ENCODE measurements around the gene ZNF705A. TPM values are rescaled to one million over a fixed set of nuclear protein-coding genes. Genes with fewer than 3 reads are reported as not detected.
"Not testable (repeated sequence)": the region's sequence is repeated elsewhere in the genome, so short reads cannot be mapped to it uniquely, and the experiment has no call there.

The ZNF705A gene
- polyA plus RNA-seq, 3 donors = not detected

DNA sequence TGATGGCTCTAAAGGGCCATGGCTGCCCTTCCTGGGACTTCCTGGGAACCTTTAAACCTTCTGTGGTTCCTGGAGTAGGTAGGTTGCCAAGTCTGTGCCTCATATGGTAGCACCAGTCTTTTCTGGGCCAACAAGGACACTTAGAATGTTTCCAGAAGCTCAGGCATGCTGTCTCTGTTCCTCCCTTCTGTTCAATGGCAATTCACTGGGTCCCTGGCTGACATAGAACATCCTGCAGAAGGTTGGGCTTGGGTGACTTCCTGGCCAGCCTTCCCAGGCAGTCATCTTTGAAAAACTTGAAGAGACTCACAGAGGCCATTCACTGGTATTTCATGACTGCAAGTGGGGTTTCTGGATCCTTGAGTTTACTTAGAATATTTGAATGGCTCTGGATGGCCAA is 24.5 kb downstream of the ZNF705A start:
- H3K27ac ChIP-seq (ENCODE audit: low read depth, low read length) = not testable (repeated sequence)

DNA sequence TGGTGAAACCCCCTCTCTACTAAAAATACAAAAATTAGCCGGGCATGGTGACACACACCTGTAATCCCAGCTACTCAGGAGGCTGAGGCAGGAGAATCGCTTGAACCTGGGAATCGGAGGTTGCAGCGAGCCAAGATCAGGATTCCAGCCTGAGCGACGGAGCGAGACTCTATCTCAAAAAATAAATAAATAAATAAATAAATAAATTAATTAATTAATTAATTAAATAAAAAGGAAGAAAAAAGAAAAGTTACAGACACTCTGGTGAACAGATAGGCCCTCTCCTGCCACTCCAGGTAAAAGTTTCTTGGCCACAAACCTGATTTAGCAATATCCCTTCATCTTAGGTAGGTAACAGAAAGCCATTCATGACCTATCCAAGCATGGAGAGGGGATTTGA is 26.1 kb downstream of the ZNF705A start:
- 97 to 99% (median 99%) methylated on average over 7 of the region's 7 CpGs for WGBS, 3 donors
- not testable (repeated sequence) for H3K27ac ChIP-seq (ENCODE audit: low read depth, low read length)

DNA sequence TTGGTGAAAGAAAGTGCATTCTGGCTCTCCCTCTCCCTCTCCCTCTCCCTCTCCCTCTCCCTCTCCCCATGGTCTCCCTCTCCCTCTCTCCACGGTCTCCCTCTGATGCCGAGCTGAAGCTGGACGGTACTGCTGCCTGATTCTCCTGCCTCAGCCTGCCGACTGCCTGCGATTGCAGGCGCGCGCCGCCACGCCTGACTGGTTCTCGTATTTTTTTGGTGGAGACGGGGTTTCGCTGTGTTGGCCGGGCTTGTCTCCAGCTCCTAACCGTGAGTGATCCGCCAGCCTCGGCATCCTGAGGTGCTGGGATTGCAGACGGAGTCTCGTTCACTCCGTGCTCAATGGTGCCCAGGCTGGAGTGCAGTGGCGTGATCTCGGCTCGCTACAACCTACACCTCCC is 26.5 kb downstream of the ZNF705A start:
- not testable (repeated sequence) for H3K27ac ChIP-seq (ENCODE audit: low read depth, low read length)
- WGBS, 3 donors = 97 to 99% (median 97%) methylated on average over 16 to 22 of the region's 23 CpGs

DNA sequence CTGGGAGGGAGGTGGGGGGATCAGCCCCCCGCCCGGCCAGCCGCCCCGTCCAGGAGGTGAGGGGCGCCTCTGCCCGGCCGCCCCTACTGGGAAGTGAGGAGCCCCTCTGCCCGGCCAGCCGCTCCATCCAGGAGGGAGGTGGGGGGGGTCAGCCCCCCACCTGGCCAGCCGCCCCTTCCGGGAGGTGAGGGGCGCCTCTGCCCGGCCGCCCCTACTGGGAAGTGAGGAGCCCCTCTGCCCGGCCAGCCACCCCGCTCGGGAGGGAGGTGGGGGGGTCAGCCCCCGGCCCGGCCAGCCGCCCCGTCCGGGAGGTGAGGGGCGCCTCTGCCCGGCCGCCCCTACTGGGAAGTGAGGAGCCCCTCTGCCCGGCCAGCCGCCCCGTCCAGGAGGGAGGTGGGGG is 27.4 kb downstream of the ZNF705A start:
- 95 to 99% methylated on average over 13 to 18 of the region's 28 CpGs; no CpG with 5 or more reads in 1 of the 3 donors for WGBS, 3 donors
- H3K27ac ChIP-seq (ENCODE audit: low read depth, low read length) = not testable (repeated sequence)

DNA sequence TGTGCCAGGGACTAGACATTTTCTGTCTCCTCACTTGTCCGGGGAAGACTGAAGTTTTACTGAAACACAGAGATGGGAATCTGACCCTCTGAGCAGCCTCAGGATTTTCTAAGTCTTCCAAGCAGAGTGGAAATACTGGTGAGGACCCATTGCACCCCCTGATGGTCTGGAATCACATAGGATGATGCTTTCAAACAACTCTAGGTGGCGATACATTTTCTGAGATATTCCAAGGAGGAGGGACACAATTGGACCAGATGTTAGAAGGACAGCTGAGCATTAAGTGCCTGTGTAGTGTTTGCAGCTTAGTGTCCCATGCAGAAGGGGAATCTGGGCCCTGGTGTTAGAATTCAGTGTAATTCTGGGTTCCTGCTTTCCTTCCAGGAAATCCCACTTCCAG is 31.3 kb downstream of the ZNF705A start:
- 67 to 88% (median 81%) methylated on average over 2 of the region's 2 CpGs for WGBS, 3 donors

DNA sequence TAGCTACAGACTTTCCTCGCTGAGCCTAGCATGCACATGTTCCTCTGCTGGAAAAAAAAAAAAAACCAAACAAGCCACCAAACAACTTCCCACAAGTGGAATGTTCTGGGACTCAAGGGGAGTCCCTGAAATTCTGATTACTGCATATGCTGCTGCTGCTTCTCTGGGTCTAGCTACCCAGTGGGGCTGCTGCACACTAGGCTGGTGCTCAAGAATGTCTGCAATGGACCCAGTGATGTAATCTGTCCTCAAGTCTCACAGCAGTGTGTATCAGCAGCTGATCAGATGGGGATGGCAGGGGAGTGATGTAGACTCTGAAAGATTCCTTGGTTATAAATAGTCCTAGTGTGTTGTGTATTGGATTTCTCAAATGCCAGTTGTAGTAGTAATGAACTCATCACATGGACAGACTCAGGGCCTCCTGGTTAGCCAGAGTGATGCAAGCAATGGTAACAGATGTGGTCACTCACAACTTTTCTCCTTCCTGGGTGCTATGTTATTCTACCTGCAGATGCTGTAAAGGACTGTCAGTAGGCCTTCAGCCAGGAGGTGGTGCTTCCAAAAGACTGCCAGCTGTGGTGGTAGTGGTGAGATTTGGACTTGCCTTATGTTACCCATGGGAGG is 41.0 kb downstream of the ZNF705A start:
- WGBS, 3 donors = 86 to 95% (median 94%) methylated on average over 1 of the region's 1 CpG
- not testable (repeated sequence) for H3K27ac ChIP-seq (ENCODE audit: low read depth, low read length)

More for the DNA sequence above, 31.3 kb downstream of the ZNF705A start:
- not testable (repeated sequence) for H3K27ac ChIP-seq (ENCODE audit: low read depth, low read length)

DNA sequence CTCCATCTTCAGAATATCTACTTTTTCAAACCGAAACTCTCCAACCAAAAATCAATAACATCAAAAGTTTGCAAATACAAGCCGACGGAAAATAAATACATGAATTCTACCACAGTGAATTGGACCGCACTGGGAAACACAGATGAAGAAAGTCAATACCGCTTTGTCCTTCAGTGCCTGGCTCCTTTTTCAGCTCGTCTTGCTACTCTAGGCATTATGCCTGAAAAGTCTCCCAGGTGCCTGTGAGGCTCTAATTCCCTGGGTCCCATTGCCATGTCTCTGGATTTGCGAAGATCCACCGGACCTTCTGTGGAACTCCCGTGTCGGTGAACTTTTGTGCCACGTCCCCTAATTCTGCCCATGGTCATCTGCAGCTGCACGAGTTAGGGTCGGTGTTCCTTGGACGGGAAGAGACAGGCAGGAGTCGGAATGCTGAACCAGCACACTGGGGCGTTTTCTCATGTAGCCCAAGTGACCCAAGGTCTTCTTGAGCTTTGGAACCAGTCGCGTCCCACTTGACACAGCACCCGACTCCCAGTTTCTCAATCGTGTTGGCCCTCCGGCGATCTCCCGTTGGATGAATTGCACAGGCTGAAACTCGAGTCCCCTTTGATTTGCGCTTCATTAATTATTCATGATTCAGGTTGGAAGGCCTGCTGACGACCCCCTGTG is 62.0 kb downstream of the ZNF705A start:
- 37 to 84% (median 82%) methylated on average over 26 of the region's 26 CpGs for WGBS, 3 donors

DNA sequence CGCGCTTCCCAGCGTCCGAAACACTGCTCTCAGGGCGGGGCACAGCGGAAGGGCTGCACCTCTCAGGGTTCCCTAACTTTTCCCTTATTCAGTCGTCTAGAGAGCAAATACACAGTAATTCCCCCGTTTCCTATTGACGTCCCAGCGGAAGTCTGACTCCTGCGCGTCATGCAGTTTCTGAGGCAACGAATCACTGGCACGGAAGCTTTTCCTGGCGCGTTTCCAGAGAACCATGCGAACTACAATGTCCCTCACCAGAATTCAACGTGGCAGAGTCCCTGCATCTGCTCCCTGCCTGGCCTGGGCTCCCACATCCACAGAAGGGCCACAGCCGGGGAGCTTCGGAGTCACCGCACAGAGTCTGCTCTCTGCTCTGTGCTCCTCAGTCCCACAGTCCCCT is 64.6 kb downstream of the ZNF705A start:
- 75 to 92% (median 81%) methylated on average over 21 of the region's 21 CpGs for WGBS, 3 donors
- H3K27ac ChIP-seq (ENCODE audit: low read depth, low read length) = not testable (repeated sequence)

More for the DNA sequence above, 62.0 kb downstream of the ZNF705A start:
- H3K27ac ChIP-seq (ENCODE audit: low read depth, low read length) = not testable (repeated sequence)

DNA sequence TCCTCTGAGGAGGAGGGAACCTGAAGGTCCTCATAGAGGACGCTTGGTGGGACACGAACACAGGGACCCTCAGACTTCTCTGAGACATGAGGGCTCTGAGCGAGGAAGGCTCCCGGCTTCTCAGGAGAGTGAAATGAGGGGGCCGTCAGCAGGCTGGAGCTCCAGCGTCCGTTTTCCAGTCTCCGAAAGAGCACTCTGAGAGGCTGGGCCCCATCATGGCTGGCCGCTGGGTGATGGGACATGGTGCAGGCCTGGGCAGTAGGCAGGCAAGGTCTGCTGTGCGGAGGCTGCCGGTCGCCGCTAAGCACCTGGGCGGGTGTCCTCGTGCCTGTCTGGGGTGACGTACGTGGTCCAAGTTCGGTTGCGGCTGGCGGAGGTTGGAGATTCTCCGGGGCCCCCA is 65.0 kb downstream of the ZNF705A start:
- not testable (repeated sequence) for H3K27ac ChIP-seq (ENCODE audit: low read depth, low read length)
- 92 to 93% (median 92%) methylated on average over 20 to 21 of the region's 21 CpGs for WGBS, 3 donors

DNA sequence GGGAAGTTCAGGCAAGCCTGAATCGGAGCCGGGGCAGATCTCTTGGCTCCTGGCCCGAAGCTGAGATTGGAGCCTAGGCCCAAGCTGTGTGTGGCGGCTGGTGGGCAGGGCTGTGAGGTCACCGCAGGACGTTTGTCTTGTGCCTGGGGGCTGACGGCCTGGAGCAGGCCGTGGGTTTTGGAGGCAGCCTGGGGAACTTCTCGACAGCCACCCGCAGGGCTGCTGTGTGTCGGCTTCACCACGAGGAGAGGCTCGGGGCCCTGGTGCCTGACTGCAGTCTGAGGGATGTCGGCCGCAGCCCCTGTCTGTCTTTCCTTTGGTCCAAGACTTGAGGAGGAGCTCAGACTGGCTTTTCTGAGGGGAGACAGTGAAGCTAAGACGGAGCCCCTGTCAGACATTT is 65.5 kb downstream of the ZNF705A start:
- 90 to 93% (median 92%) methylated on average over 16 of the region's 16 CpGs for WGBS, 3 donors
- H3K27ac ChIP-seq (ENCODE audit: low read depth, low read length) = not testable (repeated sequence)

DNA sequence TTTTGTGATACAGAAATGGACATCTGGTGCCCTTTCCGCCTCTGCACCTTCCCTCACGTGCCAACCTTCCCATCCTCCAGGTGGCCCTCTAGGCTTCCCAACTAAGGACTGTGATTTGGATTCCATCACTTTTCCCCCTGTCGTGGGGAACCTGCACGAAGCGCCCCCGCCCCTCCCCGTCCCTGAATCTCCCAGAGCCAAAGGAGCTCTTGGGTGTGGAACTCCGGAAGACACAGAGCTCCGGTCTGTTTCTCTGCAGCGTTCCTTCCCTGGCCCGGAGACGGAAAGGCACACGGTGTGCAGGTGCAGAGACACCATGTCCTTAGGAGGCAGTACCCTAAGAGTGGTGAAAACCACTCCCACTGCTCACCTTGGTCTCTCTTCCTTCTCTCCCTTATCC is 66.8 kb downstream of the ZNF705A start:
- H3K27ac ChIP-seq (ENCODE audit: low read depth, low read length) = not testable (repeated sequence)
- WGBS, 3 donors = 81 to 84% (median 83%) methylated on average over 11 to 13 of the region's 13 CpGs

DNA sequence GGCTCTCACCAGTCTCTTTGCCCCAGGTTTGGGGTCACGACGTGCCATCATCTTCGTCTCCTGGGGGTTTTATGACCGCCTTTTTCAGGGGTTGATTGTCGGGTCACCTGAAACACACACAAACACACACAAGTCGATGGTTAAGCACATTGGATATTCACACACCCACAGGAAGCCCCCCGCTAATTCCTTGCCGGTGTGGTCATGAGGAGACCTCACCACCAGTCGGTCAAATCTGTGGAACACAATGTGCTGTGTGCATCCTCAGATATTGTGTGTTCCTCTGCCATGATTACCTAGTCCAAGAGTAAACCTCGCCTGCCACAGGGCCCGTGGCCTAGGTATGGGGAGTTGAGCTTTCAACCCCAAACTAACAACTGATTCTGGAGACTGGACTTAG is 68.0 kb downstream of the ZNF705A start:
- 92 to 96% (median 95%) methylated on average over 11 of the region's 11 CpGs for WGBS, 3 donors
- H3K27ac ChIP-seq (ENCODE audit: low read depth, low read length) = not testable (repeated sequence)

DNA sequence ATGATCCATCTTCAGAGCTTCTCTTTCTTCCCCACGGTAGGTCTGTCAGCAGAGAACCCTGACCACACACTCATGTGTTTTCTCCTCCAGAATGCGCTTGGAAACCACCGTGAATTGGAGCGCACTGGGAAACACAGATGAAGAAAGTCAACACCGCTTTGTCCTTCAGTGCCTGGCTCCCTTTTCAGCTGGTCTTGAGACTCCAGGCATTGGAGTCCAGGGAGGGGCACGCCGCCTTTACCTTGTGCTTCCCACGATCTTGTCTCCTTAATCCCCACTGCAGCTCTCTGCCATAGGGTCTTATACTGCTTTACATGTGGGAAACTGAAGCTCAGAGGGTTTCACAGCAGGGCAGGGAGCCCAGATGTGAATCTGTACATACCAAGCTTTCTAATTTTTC is 69.5 kb downstream of the ZNF705A start:
- WGBS, 3 donors = 86 to 90% (median 88%) methylated on average over 8 of the region's 8 CpGs
- no peak overlapping the region for H3K27ac ChIP-seq (ENCODE audit: low read depth, low read length)

DNA sequence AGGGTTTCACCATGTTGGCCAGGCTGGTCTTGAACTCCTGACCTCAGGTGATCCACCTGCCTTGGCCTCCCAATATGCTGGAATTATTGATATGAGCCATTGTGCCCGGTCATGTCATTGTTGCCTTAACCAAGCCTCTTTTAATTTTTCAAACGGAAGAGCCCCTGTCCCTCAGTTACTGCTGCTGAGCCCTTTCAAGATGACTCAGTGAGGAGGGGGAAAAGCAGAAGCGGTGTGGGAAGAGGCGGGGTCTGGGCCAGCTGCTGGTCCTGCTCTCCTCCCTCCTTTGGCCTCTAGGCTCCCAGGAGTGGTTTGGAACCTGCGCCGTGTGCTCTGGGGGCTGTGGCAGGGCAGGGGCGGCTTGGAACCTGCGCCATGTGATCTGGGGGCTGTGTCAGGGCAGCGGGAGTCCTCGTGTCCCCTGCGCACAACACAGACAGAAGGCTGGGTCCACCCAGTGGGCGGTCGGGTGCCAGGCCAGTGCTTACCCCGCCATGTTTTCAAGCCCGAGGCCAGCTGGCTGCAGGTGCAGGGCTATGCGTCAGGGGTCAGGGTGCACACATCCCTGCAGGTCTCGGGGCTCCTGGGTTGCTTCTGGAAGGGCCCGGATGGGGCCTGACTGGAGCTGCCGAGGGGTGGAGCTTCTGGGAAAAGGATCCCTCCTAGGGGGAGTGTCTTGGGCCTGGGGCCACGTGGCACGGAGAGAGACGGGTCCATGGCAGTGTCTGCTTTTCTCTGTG is 70.3 kb downstream of the ZNF705A start, which contains the start of gene FAM90A1:
TSS of gene FAM90A1 (minus strand) at position 627 of the 740 bp plus-strand sequence. CDS start 2,786 bp downstream, outside the sequence.
- 40 to 59% (median 52%) methylated on average over 22 of the region's 22 CpGs for WGBS, 3 donors
- not testable (repeated sequence) for H3K27ac ChIP-seq (ENCODE audit: low read depth, low read length)

DNA sequence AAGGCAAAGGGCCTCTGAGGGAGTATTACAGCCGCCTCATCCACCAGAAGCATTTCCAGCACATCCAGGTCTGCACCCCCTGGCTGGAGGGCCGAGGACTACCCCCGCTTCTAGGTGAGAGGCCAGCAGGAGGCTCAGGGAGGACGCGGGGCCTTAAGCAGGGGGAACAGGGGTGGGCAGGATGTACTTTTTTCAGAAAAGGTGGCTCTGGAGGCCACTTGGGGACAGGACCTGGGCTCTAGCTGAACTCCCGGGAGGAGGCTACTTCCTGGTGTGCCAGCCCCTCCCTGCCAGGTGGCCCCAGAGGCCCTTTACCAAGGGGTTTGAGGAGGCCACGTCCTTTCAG is 70.9 kb downstream of the ZNF705A start:
- not testable (repeated sequence) for H3K27ac ChIP-seq (ENCODE audit: low read depth, low read length)
- 21 to 49% (median 43%) methylated on average over 5 to 7 of the region's 7 CpGs for WGBS, 3 donors

DNA sequence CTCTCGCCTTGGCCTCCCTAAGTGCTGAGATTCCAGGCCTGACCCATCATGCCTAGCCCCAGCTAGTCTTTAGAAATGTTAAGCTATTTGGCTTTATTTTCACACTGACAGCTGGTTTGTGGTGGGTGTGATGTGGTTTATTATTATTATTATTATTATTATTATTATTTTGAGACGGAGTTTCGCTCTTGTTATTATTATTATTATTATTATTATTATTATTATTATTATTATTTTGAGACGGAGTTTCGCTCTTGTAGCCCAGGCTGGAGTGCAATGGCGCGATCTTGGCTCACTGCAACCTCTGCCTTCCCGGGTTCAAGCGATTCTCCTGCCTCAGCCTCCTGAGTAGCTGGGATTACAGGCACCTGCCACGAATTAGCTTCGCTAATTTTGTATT is 71.8 kb downstream of the ZNF705A start:
- WGBS, 3 donors = 91 to 97% (median 94%) methylated on average over 11 of the region's 11 CpGs

DNA sequence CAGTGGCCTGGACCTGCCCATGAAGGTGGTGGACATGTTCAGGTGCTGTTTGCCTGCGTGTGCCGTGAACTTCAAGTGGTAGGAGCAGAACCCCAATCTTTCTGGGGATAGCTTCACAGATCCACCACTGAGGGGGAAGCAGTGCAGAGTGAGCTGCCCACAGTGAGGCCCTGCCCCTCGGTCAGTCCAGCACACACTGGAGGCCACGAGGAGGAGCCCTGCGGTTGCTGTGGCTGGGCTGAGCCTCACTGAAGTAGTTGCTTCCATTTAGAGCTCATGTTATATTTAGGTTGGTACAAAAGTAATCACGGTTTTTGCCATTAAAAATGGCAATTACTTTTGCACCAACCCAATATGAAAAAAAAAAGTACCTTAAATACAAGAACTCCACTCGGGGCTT is 72.7 kb downstream of the ZNF705A start:
- 54 to 65% (median 59%) methylated on average over 6 to 7 of the region's 7 CpGs for WGBS, 3 donors
- not testable (repeated sequence) for H3K27ac ChIP-seq (ENCODE audit: low read depth, low read length)

More for the DNA sequence above, 71.8 kb downstream of the ZNF705A start:
- not testable (repeated sequence) for H3K27ac ChIP-seq (ENCODE audit: low read depth, low read length)
